Erythroblast (primary cell): ENCODE data around the gene KIF13A.

Experiments
- GATA1 ChIP-seq: IDR thresholded peaks from 2 replicates; pipeline ENCODE4 v1.6.1; 2011; ENCODE audit warnings: low read depth, mild to moderate bottlenecking, control low read depth, low read length, moderate library complexity
- POLR2A ChIP-seq: IDR thresholded peaks from 2 replicates; pipeline ENCODE4 v1.6.1; 2011; ENCODE audit warnings: mild to moderate bottlenecking, low read length

GRCh38 chr6:17866876-17867444, 120.5 kb downstream of the KIF13A start:
- no peak for TF ChIP-seq POLR2A
- no peak for TF ChIP-seq GATA1
